ENCODE data around the gene PSMD13.

Gene PSMD13

DNA sequence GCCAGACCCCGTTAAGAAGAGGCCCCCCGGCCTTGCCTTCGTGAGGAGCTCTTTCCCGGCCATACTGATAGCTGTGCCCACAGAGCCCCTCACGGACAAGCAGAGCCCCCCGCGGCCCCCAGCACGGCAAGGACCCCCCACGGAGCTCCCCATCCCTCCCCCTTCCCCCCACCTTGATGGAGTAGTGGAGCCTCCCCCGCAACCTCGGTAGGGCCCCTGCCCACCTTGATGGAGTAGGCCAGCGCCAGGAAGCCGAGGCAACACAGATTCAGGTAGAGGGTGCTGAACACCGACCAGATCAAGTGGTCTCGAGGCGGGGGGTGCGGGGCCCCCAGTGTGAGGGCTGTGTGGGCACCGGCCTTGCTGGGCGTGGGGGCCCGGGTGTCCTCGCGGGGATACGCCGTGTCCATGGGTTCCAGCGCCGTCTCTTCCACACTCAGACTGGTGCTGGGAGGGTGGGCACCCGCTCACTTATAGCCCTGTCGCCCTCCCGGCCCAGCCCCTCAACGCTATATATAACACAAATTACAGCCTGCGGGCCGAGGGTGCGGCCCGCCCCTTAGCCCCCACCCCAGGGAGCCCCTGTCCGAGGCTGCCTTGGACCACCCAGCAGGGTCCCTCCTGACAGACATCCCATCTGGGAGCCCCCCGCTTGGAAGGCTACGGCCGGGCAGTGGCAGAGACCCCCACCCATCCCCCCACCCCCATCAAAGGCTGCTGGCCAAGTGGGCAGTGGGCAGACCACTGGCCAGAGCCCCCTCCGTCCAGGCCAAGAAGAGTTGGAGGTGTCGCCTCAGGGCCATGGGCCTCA lies 62.5 kb downstream of the PSMD13 start, which contains the start of gene IFITM5:
TSS of gene IFITM5 (minus strand) at position 446 of the 811 bp plus-strand sequence. CDS start at position 410, 36 bp downstream.
- DNase-seq (ENCODE audit: low read depth, low spot score) = no peak

DNA sequence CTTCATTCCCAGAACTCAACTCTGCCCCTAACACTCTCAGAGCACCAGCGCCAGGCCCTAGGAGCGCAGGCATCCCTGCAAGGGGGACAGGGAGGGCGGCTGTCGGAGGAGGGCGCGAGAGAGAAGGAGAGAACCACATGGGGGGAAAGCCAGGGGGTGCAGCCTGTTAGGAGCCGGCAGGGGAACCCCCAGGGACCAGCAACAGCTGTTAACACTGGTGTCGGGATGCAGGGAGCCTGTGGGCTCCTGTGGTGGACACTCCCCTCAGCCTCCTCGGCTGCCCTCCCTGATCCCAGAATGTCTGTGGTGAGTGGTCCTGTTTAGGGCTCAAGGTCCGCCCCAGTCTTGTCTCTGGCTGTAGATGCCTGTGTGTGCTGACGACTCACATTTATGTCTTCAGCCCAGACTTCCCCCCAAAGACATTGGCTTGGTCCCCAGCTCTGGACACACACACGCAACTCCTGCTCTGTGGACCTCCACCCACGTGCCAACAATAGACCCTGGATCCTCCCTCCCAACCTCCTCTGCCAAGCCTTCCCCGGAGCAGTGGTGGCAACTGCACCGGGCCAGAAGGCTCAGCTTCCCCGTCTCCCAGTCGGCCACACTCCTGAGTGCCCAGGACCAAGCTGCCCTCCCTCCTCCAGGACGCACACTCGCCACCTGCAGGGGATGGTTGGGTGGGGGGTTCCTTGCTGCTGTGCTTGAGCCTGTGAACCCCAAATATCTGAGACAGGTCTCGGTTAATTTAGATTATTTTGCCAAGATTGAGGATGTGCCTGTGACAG lies 63.4 kb downstream of the PSMD13 start:
- no peak for DNase-seq (ENCODE audit: low read depth, low spot score)
